ENCODE results near the gene USP54.
A peak's percentile ranks its signal among the peaks of the same experiment; 100 is the strongest.
"Not testable (repeated sequence)": the region's sequence is repeated elsewhere in the genome, so short reads cannot be mapped to it uniquely, and the experiment has no call there.

Gene USP54

GRCh38 chr10:73590881-73591799 is at the start of gene USP54:
Gene USP54, minus strand, starts transcription at chr10:73591342. Its CDS starts 15,684 bp downstream, at chr10:73575658.
- DNase-seq, result no peak

- DNase-seq, result no peak
These were observed 48.1 kb upstream of the USP54 start for GRCh38 chr10:73639286-73639685.

GRCh38 chr10:73635781-73636180 is 44.6 kb upstream of the USP54 start:
- no peak for DNase-seq

- DNase-seq, result no peak
These were observed 43.3 kb upstream of the USP54 start for GRCh38 chr10:73634421-73634820.

- no peak for DNase-seq
These were observed 38.0 kb upstream of the USP54 start for GRCh38 chr10:73629165-73629564.

- DNase-seq, result no peak
These were observed 37.3 kb upstream of the USP54 start for GRCh38 chr10:73628405-73628804.

- DNase-seq, result no peak
These were observed 36.2 kb upstream of the USP54 start for GRCh38 chr10:73627300-73627699.

GRCh38 chr10:73625884-73626752 is 35.0 kb upstream of the USP54 start:
- DNase-seq, result peak; percentile 58

- DNase-seq, result no peak
These were observed 34.1 kb upstream of the USP54 start for GRCh38 chr10:73625004-73625883.

GRCh38 chr10:73623056-73623455 is 31.9 kb upstream of the USP54 start:
- no peak for DNase-seq

GRCh38 chr10:73620974-73621373 is 29.8 kb upstream of the USP54 start:
- DNase-seq, result not testable (repeated sequence)

- not testable (repeated sequence) for DNase-seq
These were observed 26.0 kb upstream of the USP54 start for GRCh38 chr10:73617143-73617542.

GRCh38 chr10:73614720-73615119 is 23.6 kb upstream of the USP54 start:
- no peak for DNase-seq

- no peak for DNase-seq
These were observed 18.0 kb upstream of the USP54 start for GRCh38 chr10:73609116-73609515.

GRCh38 chr10:73601486-73601921 is 10.4 kb upstream of the USP54 start:
- no peak for DNase-seq

- DNase-seq, result no peak
These were observed 6.2 kb upstream of the USP54 start for GRCh38 chr10:73597346-73597745.

GRCh38 chr10:73593812-73594211 is 2.7 kb upstream of the USP54 start:
- no peak for DNase-seq

- DNase-seq, result no peak
These were observed 2.0 kb upstream of the USP54 start for GRCh38 chr10:73593110-73593509.

- DNase-seq, result no peak
These were observed 975 bp upstream of the USP54 start for GRCh38 chr10:73591935-73592699.

- DNase-seq, result no peak
These were observed 1.5 kb downstream of the USP54 start for GRCh38 chr10:73589563-73590126.

GRCh38 chr10:73588656-73589055 is 2.5 kb downstream of the USP54 start:
- DNase-seq, result no peak
